HepG2 (cell line): ENCODE data around the gene TRAPPC12. TPM values are rescaled to one million over a fixed set of nuclear protein-coding genes. Genes with fewer than 3 reads are reported as not detected.

ENCODE experiments used
- CBX2 ChIP-seq, 2 experiments: fragments of 200-600 bp in 1 of 2; sonication (generic); formaldehyde crosslinking in 1 of 2; IDR thresholded peaks; 2 replicates each; pipeline versions ENCODE4 v1.7.0 to v1.8.1; 2018 to 2022; ENCODE audit warnings: low read depth in 2 of 2, low read length in 1 of 2, mild to moderate bottlenecking in 1 of 2, missing genetic modification reagents in 1 of 2
- FOXO1 ChIP-seq: sonication (generic); formaldehyde crosslinking; IDR thresholded peaks from 2 replicates; pipeline ENCODE4 v1.4.0; 2020; ENCODE audit warnings: missing genetic modification reagents
- GLI4 ChIP-seq: sonication (generic); formaldehyde crosslinking; IDR thresholded peaks from 2 replicates; pipeline ENCODE4 v1.5.1; 2020; ENCODE audit warnings: missing genetic modification reagents, mild to moderate bottlenecking, moderate library complexity, borderline replicate concordance
- GTF2F1 ChIP-seq: fragments of 150-350 bp; IDR thresholded peaks from 2 replicates; pipeline ENCODE4 v1.6.1; 2014; ENCODE audit warnings: low read length
- HNF1B ChIP-seq: sonication (generic); formaldehyde crosslinking; IDR thresholded peaks from 2 replicates; pipeline ENCODE4 v1.5.1; 2020; ENCODE audit warnings: mild to moderate bottlenecking, moderate library complexity, missing genetic modification reagents
- HNRNPH1 ChIP-seq: fragments of 200-400 bp; formaldehyde crosslinking; optimal IDR thresholded peaks from 2 replicates; pipeline ENCODE3; 2017; ENCODE audit warnings: mild to moderate bottlenecking, low read depth, low read length
- HNRNPL ChIP-seq: fragments of 200-400 bp; formaldehyde crosslinking; IDR thresholded peaks from 2 replicates; pipeline ENCODE4 v1.6.1; 2017; ENCODE audit warnings: mild to moderate bottlenecking, low read depth, low read length
- KDM3A ChIP-seq: IDR thresholded peaks from 2 replicates; pipeline ENCODE4 v1.6.1; 2018; ENCODE audit warnings: low read depth, missing compliant biosample characterization
- MAX ChIP-seq: IDR thresholded peaks from 2 replicates; pipeline ENCODE4 v1.6.1; 2012; ENCODE audit warnings: inconsistent platforms
- MXD1 ChIP-seq: sonication (generic); formaldehyde crosslinking; IDR thresholded peaks from 2 replicates; pipeline ENCODE4 v1.4.0; 2020; ENCODE audit warnings: mild to moderate bottlenecking, missing genetic modification reagents
- PRDM10 ChIP-seq: sonication (generic); formaldehyde crosslinking; IDR thresholded peaks from 2 replicates; pipeline ENCODE4 v1.4.0; 2020; ENCODE audit warnings: low read depth, missing genetic modification reagents
- RCOR2 ChIP-seq: IDR thresholded peaks from 2 replicates; pipeline ENCODE4 v1.6.1; 2016; ENCODE audit warnings: missing biosample characterization, missing genetic modification reagents
- SETDB1 ChIP-seq: sonication (generic); formaldehyde crosslinking; IDR thresholded peaks from 2 replicates; pipeline ENCODE4 v1.5.1; 2020; ENCODE audit warnings: missing genetic modification reagents, mild to moderate bottlenecking, borderline replicate concordance
- SMAD3 ChIP-seq: sonication (generic); formaldehyde crosslinking; IDR thresholded peaks from 2 replicates; pipeline ENCODE4 v1.4.0; 2020; ENCODE audit warnings: missing genetic modification reagents
- SMC3 ChIP-seq: IDR thresholded peaks from 2 replicates; pipeline ENCODE4 v1.6.1; 2011; ENCODE audit warnings: low read length, improper control_type of control experiment
- TMF1 ChIP-seq: sonication (generic); formaldehyde crosslinking; IDR thresholded peaks from 2 replicates; pipeline ENCODE4 v1.8.1; 2022; ENCODE audit warnings: low read depth, missing genetic modification reagents
- ZGPAT ChIP-seq: IDR thresholded peaks from 2 replicates; pipeline ENCODE4 v1.6.1; 2016; ENCODE audit warnings: mild to moderate bottlenecking
- ZMYM3 ChIP-seq: sonication (generic); formaldehyde crosslinking; IDR thresholded peaks from 2 replicates; pipeline ENCODE4 v1.5.1; 2020; ENCODE audit warnings: mild to moderate bottlenecking, missing genetic modification reagents
- ZNF326 ChIP-seq: sonication (generic); formaldehyde crosslinking; IDR thresholded peaks from 2 replicates; pipeline ENCODE4 v1.4.0; 2020; ENCODE audit warnings: missing genetic modification reagents, borderline replicate concordance
- ZNF441 ChIP-seq: sonication (generic); formaldehyde crosslinking; IDR thresholded peaks from 2 replicates; pipeline ENCODE4 v1.7.0; 2021; ENCODE audit warnings: missing genetic modification reagents, borderline replicate concordance
- ZNF749 ChIP-seq: sonication (generic); formaldehyde crosslinking; IDR thresholded peaks from 2 replicates; pipeline ENCODE4 v1.8.0; 2022; ENCODE audit warnings: mild to moderate bottlenecking, missing genetic modification reagents, moderate library complexity, borderline replicate concordance
- ZNF772 ChIP-seq: sonication (generic); formaldehyde crosslinking; IDR thresholded peaks from 2 replicates; pipeline ENCODE4 v1.5.0; 2020; ENCODE audit warnings: mild to moderate bottlenecking, missing genetic modification reagents
- ZSCAN25 ChIP-seq: sonication (generic); formaldehyde crosslinking; IDR thresholded peaks from 2 replicates; pipeline ENCODE4 v1.8.0; 2022; ENCODE audit warnings: mild to moderate bottlenecking, missing genetic modification reagents
- polyA plus RNA-seq, 8 experiments: library from polyadenylated mRNA; depleted of rRNA in 3 of 8; stranded (reverse) in 7 of 8; unstranded in 1 of 8; fragments of >200 nt; fragmentation: Illumina TruSeq in 4 of 8; extraction: Trizol in 4 of 8; gene quantifications; 2 replicates each; pipeline versions ENCODE4 v1.2.1 to v1.2.3, GENCODE V29; 2011 to 2016; ENCODE audit warnings: low read depth in 4 of 8, missing spikeins in 1 of 8, mixed read lengths in 1 of 8; ENCODE audit not compliant: insufficient read depth in 1 of 8
- total RNA-seq, 5 experiments: library from RNA; depleted of rRNA; stranded (reverse); fragments of >200 nt; fragmentation: Illumina TruSeq; extraction: Trizol; gene quantifications; 2 replicates each; pipeline ENCODE4 v1.2.3, GENCODE V29; 2016; ENCODE audit warnings: low read depth in 1 of 5

TRAPPC12 gene
- total and polyA plus RNA-seq, 2 of the 13 experiments (the other 11 are each of a cell fraction or from before 2014, with no cell fraction given) = 46.4 to 97.7 TPM

- TF ChIP-seq GLI4 (CRISPR knock-in tag) (0 out of 2 replicates have a peak, but pooled peaks have one; percentile 82), ZNF749 (CRISPR knock-in tag) (no peak), SMC3 (no peak; the same call in 1 of the 2 replicates), HNF1B (CRISPR knock-in tag) (peak; percentile 54), HNRNPH1 (no peak), ZMYM3 (peak; percentile 41; the same call in 1 of the 2 replicates), ZNF441 (CRISPR knock-in tag) (no peak; the same call in 1 of the 2 replicates), TMF1 (CRISPR knock-in tag) (no peak), RCOR2 (CRISPR knock-in tag) (no peak), ZNF326 (CRISPR knock-in tag) (no peak), ZNF772 (CRISPR knock-in tag) (no peak), ZSCAN25 (CRISPR knock-in tag) (no peak; the same call in 1 of the 2 replicates), CBX2 (IDR thresholded peaks at IDR 0.05; ENCODE audit: low read depth, low read length) (no peak), CBX2 (CRISPR knock-in tag; IDR thresholded peaks at IDR 0.05; ENCODE audit: low read depth) (peak; percentile 63; the same call in 1 of the 2 replicates), MAX (peak; percentile 56), ZGPAT (CRISPR knock-in tag) (peak; percentile 73), SETDB1 (CRISPR knock-in tag) (no peak), SMAD3 (CRISPR knock-in tag) (no peak), MXD1 (CRISPR knock-in tag) (0 out of 2 replicates have a peak, but pooled peaks have one; percentile 40), GTF2F1 (no peak), KDM3A (CRISPR knock-in tag) (no peak), HNRNPL (no peak), PRDM10 (CRISPR knock-in tag) (0 out of 2 replicates have a peak, but pooled peaks have one; percentile 35), FOXO1 (peak; percentile 63)
These were observed 113.6 kb downstream of the TRAPPC12 start (continued) for GRCh38 chr2:3492951-3493614.
